ENCODE measurements around the gene LDLRAD4.

DNA sequence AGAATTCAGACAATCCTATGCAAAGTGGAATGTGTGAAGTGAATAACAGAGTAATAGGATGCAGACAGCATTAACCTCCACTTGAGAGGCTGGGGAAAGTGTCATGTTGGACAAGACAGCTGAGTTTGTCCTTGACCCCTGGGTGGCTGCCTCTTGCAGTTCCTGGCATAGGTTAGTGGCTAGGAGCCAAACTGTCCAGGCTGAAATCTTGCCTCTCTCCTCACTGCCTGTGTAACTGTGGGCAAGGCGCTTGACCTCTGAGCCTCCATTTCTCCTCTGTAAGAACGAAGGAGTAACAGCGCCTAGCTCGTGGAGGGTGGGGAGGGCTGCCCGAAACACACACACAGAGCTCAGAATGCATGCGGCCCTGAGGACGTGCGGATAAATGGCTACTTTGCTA, 34.8 kb upstream of the LDLRAD4 start:
- TF ChIP-seq, protein P1, sequence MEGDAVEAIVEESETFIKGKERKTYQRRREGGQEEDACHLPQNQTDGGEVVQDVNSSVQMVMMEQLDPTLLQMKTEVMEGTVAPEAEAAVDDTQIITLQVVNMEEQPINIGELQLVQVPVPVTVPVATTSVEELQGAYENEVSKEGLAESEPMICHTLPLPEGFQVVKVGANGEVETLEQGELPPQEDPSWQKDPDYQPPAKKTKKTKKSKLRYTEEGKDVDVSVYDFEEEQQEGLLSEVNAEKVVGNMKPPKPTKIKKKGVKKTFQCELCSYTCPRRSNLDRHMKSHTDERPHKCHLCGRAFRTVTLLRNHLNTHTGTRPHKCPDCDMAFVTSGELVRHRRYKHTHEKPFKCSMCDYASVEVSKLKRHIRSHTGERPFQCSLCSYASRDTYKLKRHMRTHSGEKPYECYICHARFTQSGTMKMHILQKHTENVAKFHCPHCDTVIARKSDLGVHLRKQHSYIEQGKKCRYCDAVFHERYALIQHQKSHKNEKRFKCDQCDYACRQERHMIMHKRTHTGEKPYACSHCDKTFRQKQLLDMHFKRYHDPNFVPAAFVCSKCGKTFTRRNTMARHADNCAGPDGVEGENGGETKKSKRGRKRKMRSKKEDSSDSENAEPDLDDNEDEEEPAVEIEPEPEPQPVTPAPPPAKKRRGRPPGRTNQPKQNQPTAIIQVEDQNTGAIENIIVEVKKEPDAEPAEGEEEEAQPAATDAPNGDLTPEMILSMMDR (IDR thresholded peaks at IDR 0.05) = no peak
- TF ChIP-seq POLR2A (IDR thresholded peaks at IDR 0.05) = no peak
